Neural cell (in vitro differentiated cells): ENCODE data around the gene SBNO2. TPM values are rescaled to one million over a fixed set of nuclear protein-coding genes. Genes with fewer than 3 reads are reported as not detected.

ENCODE experiments used
- H2AFZ ChIP-seq: fragments of 200-600, 300-800 bp; sonication (generic), shearing (Covaris generic); 2 replicates; pipeline ENCODE4 v1.6.0; 2014; ENCODE audit warnings: low read depth, mild to moderate bottlenecking, antibody characterized with exemption, low read length, moderate library complexity
- H3F3A ChIP-seq: fragments of 200-600 bp; shearing (Covaris generic); 2 replicates; pipeline ENCODE4 v1.6.1; 2016; ENCODE audit warnings: mild to moderate bottlenecking, moderate library complexity, mixed read lengths, antibody characterized with exemption, low read length; ENCODE audit not compliant: insufficient read depth, poor library complexity, severe bottlenecking
- H3K27ac ChIP-seq: fragments of 200-600, 300-800 bp; sonication (generic), shearing (Covaris generic); 2 replicates; pipeline ENCODE4 v1.5.1; 2014; ENCODE audit warnings: mild to moderate bottlenecking, low read length, moderate library complexity
- H3K27me3 ChIP-seq: fragments of 300-800, 200-600 bp; sonication (generic), shearing (Covaris generic); 2 replicates; pipeline ENCODE4 v1.6.0; 2014; ENCODE audit warnings: mild to moderate bottlenecking, low read depth, low read length, moderate library complexity; ENCODE audit not compliant: insufficient read depth
- H3K36me3 ChIP-seq: fragments of 300-800, 200-600 bp; sonication (generic), shearing (Covaris generic); 2 replicates; pipeline ENCODE4 v1.5.1; 2014; ENCODE audit warnings: mild to moderate bottlenecking, antibody characterized with exemption, low read length, moderate library complexity; ENCODE audit not compliant: insufficient read depth
- H3K4me2 ChIP-seq: fragments of 300-800, 200-600 bp; sonication (generic), shearing (Covaris generic); 2 replicates; pipeline ENCODE4 v1.6.0; 2014; ENCODE audit warnings: mild to moderate bottlenecking, low read length
- H3K4me3 ChIP-seq: fragments of 300-800, 200-600 bp; sonication (generic), shearing (Covaris generic); 2 replicates; pipeline ENCODE4 v1.5.1; 2014; ENCODE audit warnings: mild to moderate bottlenecking, low read length, moderate library complexity
- H3K79me2 ChIP-seq: fragments of 200-600 bp; shearing (Covaris generic); replicated peaks from 2 replicates; pipeline ENCODE4 v1.6.0; 2014; ENCODE audit warnings: mild to moderate bottlenecking, low read length, moderate library complexity; ENCODE audit not compliant: insufficient read depth
- H3K9ac ChIP-seq: fragments of 300-800, 200-600 bp; sonication (generic), shearing (Covaris generic); 2 replicates; pipeline ENCODE4 v1.6.1; 2016; ENCODE audit warnings: mild to moderate bottlenecking, low read length, mixed read lengths
- H3K9me2 ChIP-seq: fragments of 200-600 bp; shearing (Covaris generic); 2 replicates; pipeline ENCODE4 v1.6.1; 2016; ENCODE audit warnings: mild to moderate bottlenecking, low read length, mixed read lengths; ENCODE audit not compliant: insufficient read depth
- H3K9me3 ChIP-seq: fragments of 200-600, 300-800 bp; sonication (generic), shearing (Covaris generic); 2 replicates; pipeline ENCODE4 v1.6.1; 2016; ENCODE audit warnings: mild to moderate bottlenecking, mixed run types, low read length, moderate library complexity, mixed read lengths
- H4K20me1 ChIP-seq: fragments of 200-600 bp; shearing (Covaris generic); 2 replicates; pipeline ENCODE4 v1.6.1; 2016; ENCODE audit warnings: mild to moderate bottlenecking, mixed run types; ENCODE audit not compliant: insufficient read depth
- EP300 ChIP-seq: fragments of 450-650 bp; conservative IDR thresholded peaks from 2 replicates; pipeline ENCODE4 v1.6.1; 2014; ENCODE audit warnings: antibody characterized with exemption, mild to moderate bottlenecking, moderate library complexity; ENCODE audit not compliant: poor library complexity, severe bottlenecking
- EZH2 ChIP-seq: fragments of 200-600, 300-800 bp; shearing (Covaris generic), sonication (generic); IDR thresholded peaks from 2 replicates; pipeline ENCODE4 v1.6.1; 2014; ENCODE audit warnings: antibody characterized with exemption, low read length, borderline replicate concordance, mild to moderate bottlenecking; ENCODE audit not compliant: insufficient read depth, poor library complexity, severe bottlenecking
- MXI1 ChIP-seq: fragments of 450-650 bp; conservative IDR thresholded peaks from 2 replicates; pipeline ENCODE4 v1.6.1; 2014; ENCODE audit warnings: antibody characterized with exemption, mild to moderate bottlenecking; ENCODE audit not compliant: poor library complexity, severe bottlenecking
- POLR2AphosphoS5 ChIP-seq: IDR thresholded peaks from 2 replicates; pipeline ENCODE4 v1.6.1; 2012
- RAD21 ChIP-seq: fragments of 450-650 bp; conservative IDR thresholded peaks from 2 replicates; pipeline ENCODE4 v1.6.1; 2014; ENCODE audit warnings: antibody characterized with exemption, mild to moderate bottlenecking, moderate library complexity
- SMC3 ChIP-seq: fragments of 450-650 bp; conservative IDR thresholded peaks from 2 replicates; pipeline ENCODE4 v1.6.1; 2014; ENCODE audit warnings: antibody characterized with exemption, mild to moderate bottlenecking, moderate library complexity; ENCODE audit not compliant: poor library complexity
- TAF1 ChIP-seq: IDR thresholded peaks from 2 replicates; pipeline ENCODE4 v1.6.1; 2012; ENCODE audit warnings: low read depth
- polyA plus RNA-seq: library from polyadenylated mRNA; depleted of rRNA; stranded (reverse); fragments of >200 nt; gene quantifications from 2 replicates; pipeline ENCODE4 v1.2.3, GENCODE V29; 2014
- TF ChIP-seq, protein P1 (sequence below): IDR thresholded peaks from 2 replicates; pipeline ENCODE4 v1.6.1; 2012; ENCODE audit warnings: borderline replicate concordance
- TF ChIP-seq, protein P2 (sequence below): fragments of 450-650 bp; IDR thresholded peaks from 2 replicates; pipeline ENCODE4 v1.5.1; 2014; ENCODE audit warnings: antibody characterized with exemption, mild to moderate bottlenecking, moderate library complexity; ENCODE audit not compliant: poor library complexity, severe bottlenecking

SBNO2 gene
- polyA plus RNA-seq, 1 donor from 2014 or later: 4.8 TPM

DNA sequence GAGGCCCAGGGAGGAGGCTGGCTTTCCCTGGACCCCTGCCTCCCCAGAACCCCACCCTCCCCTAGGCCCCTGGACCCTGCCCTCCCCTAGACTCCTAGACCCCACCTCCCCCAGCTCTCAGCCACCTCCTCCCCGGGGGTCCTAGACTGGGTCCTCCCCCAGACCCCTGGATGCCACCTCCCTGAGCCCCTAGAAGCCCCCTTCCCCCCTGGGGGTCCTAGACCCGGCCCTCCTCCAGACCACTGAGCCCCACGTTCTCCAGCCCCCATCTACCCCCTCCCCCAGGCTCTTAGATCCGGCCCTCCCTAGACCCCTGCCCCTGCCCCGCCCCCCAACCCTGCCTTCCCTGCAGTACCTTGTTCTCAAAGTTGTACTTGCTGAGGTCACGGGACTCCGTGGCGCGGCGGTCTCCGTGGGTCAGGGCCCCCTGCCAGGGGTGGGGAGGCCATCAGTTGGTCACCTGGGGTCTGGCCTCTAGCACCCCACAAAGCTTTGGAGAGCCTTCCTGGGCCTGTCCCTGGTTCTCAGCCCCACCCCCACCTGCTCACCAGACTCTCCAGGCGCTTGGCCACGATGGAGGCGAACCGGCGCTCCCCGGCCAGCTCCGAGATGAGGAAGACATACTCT, 62.3 kb downstream of the SBNO2 start:
- H3K9me2 ChIP-seq: no peaks in the 10 kb centered on the region
- H3K9me3 ChIP-seq: no peaks in the 10 kb centered on the region
- H3F3A ChIP-seq: no peaks in the 10 kb centered on the region
- H3K9ac ChIP-seq: no peak overlapping the region
- TF ChIP-seq EP300 (no peak), POLR2AphosphoS5 (no peak), EZH2 (no peak)
- no peak overlapping the region for H3K4me2 ChIP-seq
- H4K20me1 ChIP-seq: no peaks in the 10 kb centered on the region
- no peaks in the 10 kb centered on the region for H3K27me3 ChIP-seq
- H3K36me3 ChIP-seq: no peaks in the 10 kb centered on the region
- H3K4me3 ChIP-seq: no peak overlapping the region
- H2AFZ ChIP-seq: no peak overlapping the region
- no peak overlapping the region for H3K27ac ChIP-seq
- H3K79me2 ChIP-seq: no peaks in the 10 kb centered on the region

DNA sequence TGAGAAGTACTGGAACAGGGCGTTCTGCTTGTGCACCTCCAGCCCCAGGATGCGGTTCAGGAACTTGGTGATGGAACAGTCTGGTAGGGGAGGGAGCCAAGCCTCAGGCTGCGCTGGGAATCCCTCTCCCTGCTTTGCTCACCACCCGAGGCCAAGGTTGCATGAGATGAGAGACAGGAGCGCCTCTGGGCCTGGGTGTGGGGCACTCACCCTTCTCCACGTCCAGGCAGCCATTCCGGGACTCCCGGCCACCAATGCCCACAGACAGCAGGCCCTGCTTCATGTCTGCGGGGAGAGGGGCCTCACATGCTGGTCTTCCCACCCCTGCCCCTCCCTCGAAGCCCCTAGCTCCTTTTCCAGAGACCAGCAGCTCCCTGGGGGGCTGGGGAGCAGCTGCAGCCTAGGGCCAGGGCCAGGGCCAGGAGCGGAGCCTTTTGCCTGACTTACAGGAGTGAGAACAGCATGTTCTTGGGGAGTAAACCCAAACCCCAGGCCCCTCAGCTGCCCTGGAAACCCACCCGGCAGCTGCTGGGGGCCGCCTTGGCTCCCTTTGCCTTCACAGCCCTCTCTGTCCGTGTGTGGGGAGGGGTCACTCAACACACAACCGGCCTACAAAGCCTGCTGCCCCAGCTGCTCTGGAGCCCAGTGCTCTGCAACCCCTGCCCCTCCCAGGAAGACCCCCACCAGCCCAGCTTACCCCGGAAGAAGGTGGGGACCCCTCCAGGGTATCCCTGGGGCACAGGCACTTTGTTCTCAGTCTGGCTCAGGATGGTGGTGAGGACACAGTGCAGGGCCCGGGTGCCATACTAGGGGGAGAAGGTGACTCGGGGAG, 63.0 kb downstream of the SBNO2 start:
- Histone ChIP-seq H3K9ac (no peak overlapping the region), H3K4me2 (no peak overlapping the region), H3K79me2 (peaks cover 2% of the 10 kb centered on the region), H3K9me3 (no peaks in the 10 kb centered on the region), H3K36me3 (no peaks in the 10 kb centered on the region), H3K4me3 (no peak overlapping the region), H3K27me3 (no peaks in the 10 kb centered on the region), H3F3A (no peaks in the 10 kb centered on the region), H4K20me1 (no peaks in the 10 kb centered on the region), H3K9me2 (no peaks in the 10 kb centered on the region), H2AFZ (no peak overlapping the region), H3K27ac (no peak overlapping the region)
- TF ChIP-seq RAD21 (no peak), EP300 (no peak), POLR2AphosphoS5 (no peak), MXI1 (no peak), EZH2 (no peak), TAF1 (no peak), SMC3 (no peak)
- TF ChIP-seq, protein P1, sequence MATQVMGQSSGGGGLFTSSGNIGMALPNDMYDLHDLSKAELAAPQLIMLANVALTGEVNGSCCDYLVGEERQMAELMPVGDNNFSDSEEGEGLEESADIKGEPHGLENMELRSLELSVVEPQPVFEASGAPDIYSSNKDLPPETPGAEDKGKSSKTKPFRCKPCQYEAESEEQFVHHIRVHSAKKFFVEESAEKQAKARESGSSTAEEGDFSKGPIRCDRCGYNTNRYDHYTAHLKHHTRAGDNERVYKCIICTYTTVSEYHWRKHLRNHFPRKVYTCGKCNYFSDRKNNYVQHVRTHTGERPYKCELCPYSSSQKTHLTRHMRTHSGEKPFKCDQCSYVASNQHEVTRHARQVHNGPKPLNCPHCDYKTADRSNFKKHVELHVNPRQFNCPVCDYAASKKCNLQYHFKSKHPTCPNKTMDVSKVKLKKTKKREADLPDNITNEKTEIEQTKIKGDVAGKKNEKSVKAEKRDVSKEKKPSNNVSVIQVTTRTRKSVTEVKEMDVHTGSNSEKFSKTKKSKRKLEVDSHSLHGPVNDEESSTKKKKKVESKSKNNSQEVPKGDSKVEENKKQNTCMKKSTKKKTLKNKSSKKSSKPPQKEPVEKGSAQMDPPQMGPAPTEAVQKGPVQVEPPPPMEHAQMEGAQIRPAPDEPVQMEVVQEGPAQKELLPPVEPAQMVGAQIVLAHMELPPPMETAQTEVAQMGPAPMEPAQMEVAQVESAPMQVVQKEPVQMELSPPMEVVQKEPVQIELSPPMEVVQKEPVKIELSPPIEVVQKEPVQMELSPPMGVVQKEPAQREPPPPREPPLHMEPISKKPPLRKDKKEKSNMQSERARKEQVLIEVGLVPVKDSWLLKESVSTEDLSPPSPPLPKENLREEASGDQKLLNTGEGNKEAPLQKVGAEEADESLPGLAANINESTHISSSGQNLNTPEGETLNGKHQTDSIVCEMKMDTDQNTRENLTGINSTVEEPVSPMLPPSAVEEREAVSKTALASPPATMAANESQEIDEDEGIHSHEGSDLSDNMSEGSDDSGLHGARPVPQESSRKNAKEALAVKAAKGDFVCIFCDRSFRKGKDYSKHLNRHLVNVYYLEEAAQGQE: no peak
- TF ChIP-seq, protein P2, sequence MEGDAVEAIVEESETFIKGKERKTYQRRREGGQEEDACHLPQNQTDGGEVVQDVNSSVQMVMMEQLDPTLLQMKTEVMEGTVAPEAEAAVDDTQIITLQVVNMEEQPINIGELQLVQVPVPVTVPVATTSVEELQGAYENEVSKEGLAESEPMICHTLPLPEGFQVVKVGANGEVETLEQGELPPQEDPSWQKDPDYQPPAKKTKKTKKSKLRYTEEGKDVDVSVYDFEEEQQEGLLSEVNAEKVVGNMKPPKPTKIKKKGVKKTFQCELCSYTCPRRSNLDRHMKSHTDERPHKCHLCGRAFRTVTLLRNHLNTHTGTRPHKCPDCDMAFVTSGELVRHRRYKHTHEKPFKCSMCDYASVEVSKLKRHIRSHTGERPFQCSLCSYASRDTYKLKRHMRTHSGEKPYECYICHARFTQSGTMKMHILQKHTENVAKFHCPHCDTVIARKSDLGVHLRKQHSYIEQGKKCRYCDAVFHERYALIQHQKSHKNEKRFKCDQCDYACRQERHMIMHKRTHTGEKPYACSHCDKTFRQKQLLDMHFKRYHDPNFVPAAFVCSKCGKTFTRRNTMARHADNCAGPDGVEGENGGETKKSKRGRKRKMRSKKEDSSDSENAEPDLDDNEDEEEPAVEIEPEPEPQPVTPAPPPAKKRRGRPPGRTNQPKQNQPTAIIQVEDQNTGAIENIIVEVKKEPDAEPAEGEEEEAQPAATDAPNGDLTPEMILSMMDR: no peak
